AG10803 (cell line): ENCODE data around the gene SLC2A9.

Experiments
- DNase-seq: peaks from one replicate; pipeline ENCODE4 v3.0.0; 2010; ENCODE audit warnings: low read depth
- H3K4me3 ChIP-seq: 2 replicates; pipeline ENCODE4 v1.5.1; 2011; ENCODE audit warnings: mild to moderate bottlenecking, low read length, control low read depth
- TF ChIP-seq, protein P1 (sequence below): conservative IDR thresholded peaks from 2 replicates; pipeline ENCODE4 v1.5.1; 2011; ENCODE audit warnings: mild to moderate bottlenecking, low read length, control low read depth, inconsistent platforms

SLC2A9 gene

DNA sequence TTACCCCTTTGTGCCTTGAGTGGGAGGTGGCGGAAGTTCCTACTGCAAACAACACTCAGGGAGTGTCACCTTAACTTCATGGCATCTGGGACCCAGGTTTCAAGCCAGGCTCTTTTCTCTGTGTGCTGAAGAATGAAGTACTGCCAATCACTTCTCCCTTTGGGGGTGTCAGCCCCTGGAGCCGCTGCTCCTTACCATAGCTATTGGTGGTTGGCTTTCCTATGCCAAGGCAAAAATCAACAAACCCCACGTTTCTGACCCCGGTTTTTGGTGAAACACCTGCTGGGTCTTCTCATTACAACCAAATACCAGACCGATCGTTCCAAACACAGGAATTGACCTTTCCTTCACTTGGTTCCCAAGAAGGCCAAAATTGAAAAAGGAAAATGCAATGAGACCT is 19.7 kb upstream of the SLC2A9 start:
- H3K4me3 ChIP-seq: no peak overlapping the region
- TF ChIP-seq, protein P1, sequence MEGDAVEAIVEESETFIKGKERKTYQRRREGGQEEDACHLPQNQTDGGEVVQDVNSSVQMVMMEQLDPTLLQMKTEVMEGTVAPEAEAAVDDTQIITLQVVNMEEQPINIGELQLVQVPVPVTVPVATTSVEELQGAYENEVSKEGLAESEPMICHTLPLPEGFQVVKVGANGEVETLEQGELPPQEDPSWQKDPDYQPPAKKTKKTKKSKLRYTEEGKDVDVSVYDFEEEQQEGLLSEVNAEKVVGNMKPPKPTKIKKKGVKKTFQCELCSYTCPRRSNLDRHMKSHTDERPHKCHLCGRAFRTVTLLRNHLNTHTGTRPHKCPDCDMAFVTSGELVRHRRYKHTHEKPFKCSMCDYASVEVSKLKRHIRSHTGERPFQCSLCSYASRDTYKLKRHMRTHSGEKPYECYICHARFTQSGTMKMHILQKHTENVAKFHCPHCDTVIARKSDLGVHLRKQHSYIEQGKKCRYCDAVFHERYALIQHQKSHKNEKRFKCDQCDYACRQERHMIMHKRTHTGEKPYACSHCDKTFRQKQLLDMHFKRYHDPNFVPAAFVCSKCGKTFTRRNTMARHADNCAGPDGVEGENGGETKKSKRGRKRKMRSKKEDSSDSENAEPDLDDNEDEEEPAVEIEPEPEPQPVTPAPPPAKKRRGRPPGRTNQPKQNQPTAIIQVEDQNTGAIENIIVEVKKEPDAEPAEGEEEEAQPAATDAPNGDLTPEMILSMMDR: no peak
- DNase-seq: no peak

DNA sequence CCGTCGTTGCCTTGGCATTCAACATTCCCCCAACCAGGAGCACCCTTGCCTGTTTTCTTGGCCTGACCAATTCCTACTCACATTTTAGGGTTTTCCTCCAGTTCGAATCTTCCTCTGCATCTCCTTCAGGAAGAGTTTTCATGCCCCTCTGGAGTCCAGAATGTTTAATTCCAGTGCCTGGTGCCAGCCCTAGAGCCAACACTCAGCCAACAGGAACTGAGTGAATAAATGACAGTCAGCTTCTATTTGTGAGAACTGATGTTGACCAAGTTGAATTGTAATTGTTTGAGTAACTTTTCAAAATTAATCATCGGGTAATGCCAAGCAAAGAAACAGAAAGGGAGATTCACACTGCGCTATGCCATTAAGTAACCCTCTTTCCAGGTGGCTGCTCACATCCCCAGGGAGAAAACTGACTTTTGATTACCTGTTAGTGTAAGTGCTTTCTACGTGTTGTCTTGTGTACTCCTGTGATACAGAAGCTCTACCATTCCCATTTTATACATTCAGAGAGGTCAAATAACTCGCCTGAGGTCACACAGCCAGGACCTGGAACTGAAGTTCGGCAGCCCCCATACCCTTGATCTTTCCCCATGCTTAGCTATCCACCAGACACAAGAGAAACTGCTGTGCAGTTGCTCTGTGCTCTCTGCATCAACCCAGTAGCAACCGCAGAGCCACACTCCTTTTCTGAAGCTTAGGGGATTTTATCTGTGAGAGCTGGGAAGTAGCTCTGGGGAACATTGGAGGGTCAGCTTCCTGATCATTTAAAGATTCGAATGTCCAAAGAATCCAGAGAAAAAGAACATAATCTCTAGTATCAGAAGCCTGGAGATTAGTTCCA is 19.0 kb upstream of the SLC2A9 start:
- no peak overlapping the region for H3K4me3 ChIP-seq
- no peak for DNase-seq
- TF ChIP-seq, protein P1: no peak

DNA sequence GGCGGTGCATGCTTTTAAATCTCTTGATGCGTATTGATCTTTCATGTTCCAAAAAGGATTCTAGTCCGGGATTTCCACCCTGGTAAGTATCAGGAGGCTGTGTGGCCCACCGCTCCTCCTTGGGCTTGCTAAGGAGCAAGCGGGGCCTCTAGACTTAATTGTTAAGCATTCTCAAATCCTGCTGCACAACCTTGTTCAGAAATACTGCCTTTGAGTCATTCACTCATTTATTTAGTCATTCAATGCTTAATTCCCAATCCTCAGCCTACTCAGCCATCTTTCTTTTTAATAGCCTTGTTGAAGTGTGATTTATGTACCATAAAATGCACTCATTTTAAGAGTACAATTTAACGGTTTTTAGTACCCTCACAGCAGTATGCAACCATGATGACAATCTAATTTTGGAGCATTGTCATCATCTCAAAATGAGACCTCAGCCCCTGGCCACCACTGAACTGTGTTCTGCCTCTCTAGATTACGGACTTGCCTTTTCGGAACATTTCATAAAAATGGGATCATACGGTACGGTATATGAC is 15.6 kb upstream of the SLC2A9 start:
- TF ChIP-seq, protein P1: no peak
- H3K4me3 ChIP-seq: no peak overlapping the region
- no peak for DNase-seq

DNA sequence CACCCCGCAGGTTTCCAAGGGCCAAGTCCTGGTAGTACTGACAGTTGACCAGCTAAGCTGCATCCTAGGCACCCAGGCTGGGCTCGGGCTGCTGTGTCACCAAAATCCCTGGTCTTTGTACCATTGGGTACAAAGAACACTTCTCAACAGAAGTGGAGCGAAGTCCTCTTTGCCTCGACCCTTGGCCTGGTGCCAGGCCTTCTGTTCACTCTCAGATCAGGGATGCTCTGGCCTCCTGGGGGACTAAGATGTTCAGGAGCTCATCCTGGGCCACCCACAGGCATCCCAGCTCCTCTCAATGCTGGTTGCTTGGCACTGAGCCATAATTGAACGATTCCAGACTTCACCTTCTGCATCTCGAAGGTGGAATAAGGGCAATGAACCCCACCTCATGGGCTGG is 13.8 kb upstream of the SLC2A9 start:
- no peak for DNase-seq
- TF ChIP-seq, protein P1: no peak

DNA sequence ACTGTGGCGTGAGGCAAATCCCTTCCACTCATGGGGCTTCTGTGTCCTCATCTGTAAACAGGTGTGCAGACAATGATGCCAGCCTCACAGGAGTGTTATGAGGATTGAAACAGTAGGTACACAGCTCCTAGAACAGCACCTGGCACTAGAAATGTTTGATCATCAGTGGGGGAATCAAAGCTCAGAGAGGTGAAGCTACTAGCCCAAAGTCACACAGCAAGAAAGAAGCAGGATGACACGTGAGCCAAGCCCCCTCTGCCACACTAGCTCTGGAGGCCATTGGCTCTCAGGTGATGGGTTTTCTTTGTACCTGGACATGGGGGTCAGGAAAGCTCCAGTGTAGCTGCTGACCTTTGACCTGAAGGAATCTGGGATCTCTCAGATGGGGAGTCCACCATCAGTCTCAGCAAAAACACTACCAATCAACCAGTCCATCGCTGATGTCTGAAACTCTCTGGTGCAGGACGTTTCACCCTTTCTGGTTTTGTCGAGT is 13.4 kb upstream of the SLC2A9 start:
- DNase-seq: no peak
- TF ChIP-seq, protein P1: no peak
- no peak overlapping the region for H3K4me3 ChIP-seq

More for the DNA sequence above, 13.8 kb upstream of the SLC2A9 start:
- no peak overlapping the region for H3K4me3 ChIP-seq

DNA sequence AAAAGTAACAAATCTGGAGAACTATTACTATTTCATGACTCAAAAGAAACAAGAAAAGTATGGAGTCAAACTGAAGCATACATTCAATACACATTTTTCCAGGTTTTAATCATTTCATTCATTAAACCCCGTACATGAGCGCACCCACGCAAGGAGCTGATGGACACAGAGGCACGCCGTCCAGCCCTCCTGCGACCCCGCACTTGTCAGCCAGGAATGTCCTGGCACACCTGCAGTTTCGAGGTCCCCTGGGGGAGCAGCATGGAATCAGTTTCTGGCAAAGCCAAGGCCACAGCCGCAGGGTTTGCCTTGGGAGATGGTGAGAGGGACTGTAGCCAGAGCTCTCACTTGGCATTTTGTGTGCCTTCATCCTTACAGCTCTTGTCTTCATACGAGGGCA is 12.8 kb upstream of the SLC2A9 start:
- TF ChIP-seq, protein P1: no peak
- no peak for DNase-seq
- no peak overlapping the region for H3K4me3 ChIP-seq

DNA sequence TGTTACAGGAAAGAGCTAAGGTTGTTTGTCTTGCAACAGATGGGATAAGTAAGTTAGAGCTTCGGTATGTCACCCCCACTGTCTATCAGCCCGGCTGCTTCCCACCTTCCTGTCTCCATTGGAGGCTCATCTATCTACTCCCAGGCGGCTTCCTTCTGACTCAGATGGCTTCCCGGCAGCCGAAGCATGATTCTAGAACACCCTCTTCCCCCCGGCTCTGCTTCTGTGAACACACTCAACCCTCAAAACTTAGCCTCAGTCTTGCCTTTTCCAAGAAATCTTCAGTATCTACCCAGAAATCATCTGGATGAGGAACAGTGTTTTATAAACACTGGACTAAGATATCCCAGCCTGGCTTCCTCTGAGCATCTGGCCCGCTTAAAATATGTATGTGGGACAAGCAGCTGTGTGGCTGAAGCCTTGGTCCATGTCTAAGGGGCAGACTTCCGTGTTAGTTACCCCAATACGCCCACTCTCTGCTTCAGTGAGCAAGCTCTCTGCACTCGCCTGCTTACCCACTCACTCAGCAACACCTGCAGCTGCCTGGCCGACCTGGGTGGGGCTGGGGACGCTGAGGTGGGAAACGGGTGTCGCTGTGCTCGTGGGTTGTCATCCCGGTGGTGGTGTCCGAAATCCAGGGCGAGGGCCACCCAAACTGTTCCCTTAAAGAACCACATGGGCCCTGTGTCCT is 12.0 kb upstream of the SLC2A9 start:
- peak; percentile 61 for DNase-seq
- TF ChIP-seq, protein P1: no peak
- H3K4me3 ChIP-seq: no peak overlapping the region
